Testis (tissue), 3 donors: ENCODE results near the gene B3GNT3. TPM values are rescaled to one million over a fixed set of nuclear protein-coding genes. Genes with fewer than 3 reads are reported as not detected.

Source experiments
- DNase-seq: peaks from one replicate; pipeline ENCODE4 v3.0.0-alpha.2; 2019
- H3K27ac ChIP-seq, 2 donors: fragments of 200-600 bp; sonication (generic); one replicate each; pipeline ENCODE4 v1.5.1; 2019
- H3K27me3 ChIP-seq: fragments of 200-600 bp; sonication (generic); one replicate; pipeline ENCODE4 v1.5.1; 2019
- H3K36me3 ChIP-seq: fragments of 200-600 bp; sonication (generic); one replicate; pipeline ENCODE4 v1.5.1; 2017; ENCODE audit warnings: low read depth; ENCODE audit errors: missing control alignments
- H3K4me1 ChIP-seq: fragments of 200-600 bp; sonication (generic); one replicate; pipeline ENCODE4 v1.5.1; 2019
- H3K4me3 ChIP-seq, 2 donors: fragments of 200-600 bp; sonication (generic); one replicate each; pipeline ENCODE4 v1.5.1; 2017 to 2019
- H3K9me3 ChIP-seq: fragments of 200-600 bp; sonication (generic); one replicate; pipeline ENCODE4 v1.5.1; 2017
- POLR2A ChIP-seq: fragments of 450-650 bp; IDR thresholded peaks from one replicate; pipeline ENCODE4 v1.6.1; 2017; ENCODE audit warnings: antibody characterized with exemption, mild to moderate bottlenecking, moderate library complexity
- WGBS, 2 donors: methylation state at CpG; one replicate each; pipeline ENCODE4 v1.1.5; 2018; 5-methylcytosine and 5-hydroxymethylcytosine counted together
- intact Hi-C: fragments of 100-400 bp; cut with DNase I; formaldehyde crosslinking; loops from one replicate; pipeline ENCODE4 v1.15.1; 2023; ENCODE audit warnings: low total_unique reads
- polyA plus RNA-seq: library from polyadenylated mRNA; stranded (reverse); fragments of 350-450 nt; fragmentation: Illumina TruSeq; extraction: RNeasy Lipid Tissue Mini Kit (QIAGEN cat#74804); gene quantifications from one replicate; pipeline ENCODE4 v1.2.3, GENCODE V29; 2014; ENCODE audit warnings: low read depth, low replicate concordance; ENCODE audit not compliant: insufficient read depth
- total RNA-seq, 2 donors: library from RNA; depleted of rRNA; stranded (reverse); fragments of >200 nt; gene quantifications; one replicate each; pipeline ENCODE4 v1.2.3, GENCODE V29; 2016
- TF ChIP-seq, protein P1 (sequence below), 3 experiments: fragments of 450-650 bp in 2 of 3; fragments of 200-600 bp in 1 of 3; sonication (generic) in 1 of 3; IDR thresholded peaks; one replicate each; pipeline ENCODE4 v1.5.1; 2016 to 2019; ENCODE audit warnings: antibody characterized with exemption in 3 of 3, mild to moderate bottlenecking in 2 of 3, moderate library complexity in 1 of 3

Gene B3GNT3
- total and polyA plus RNA-seq, 3 donors from 2014 or later = 0.19 to 0.71 (median 0.63) TPM

GRCh38 chr19:17826508-17827056 is 31.6 kb downstream of the B3GNT3 start:
- Histone ChIP-seq H3K9me3 (no peaks in the 10 kb centered on the region), H3K27me3 (no peaks in the 10 kb centered on the region), H3K36me3 (no peaks in the 10 kb centered on the region), H3K4me3 (no peak overlapping the region), H3K27ac (no peak overlapping the region), H3K4me1 (peaks cover 18% of the 10 kb centered on the region)
- no peak for DNase-seq
- intact Hi-C loops = no loop called here
- WGBS, 2 donors = 78 to 80% methylated on average over 13 of the region's 13 CpGs
- TF ChIP-seq POLR2A = no peak
- TF ChIP-seq, protein P1, sequence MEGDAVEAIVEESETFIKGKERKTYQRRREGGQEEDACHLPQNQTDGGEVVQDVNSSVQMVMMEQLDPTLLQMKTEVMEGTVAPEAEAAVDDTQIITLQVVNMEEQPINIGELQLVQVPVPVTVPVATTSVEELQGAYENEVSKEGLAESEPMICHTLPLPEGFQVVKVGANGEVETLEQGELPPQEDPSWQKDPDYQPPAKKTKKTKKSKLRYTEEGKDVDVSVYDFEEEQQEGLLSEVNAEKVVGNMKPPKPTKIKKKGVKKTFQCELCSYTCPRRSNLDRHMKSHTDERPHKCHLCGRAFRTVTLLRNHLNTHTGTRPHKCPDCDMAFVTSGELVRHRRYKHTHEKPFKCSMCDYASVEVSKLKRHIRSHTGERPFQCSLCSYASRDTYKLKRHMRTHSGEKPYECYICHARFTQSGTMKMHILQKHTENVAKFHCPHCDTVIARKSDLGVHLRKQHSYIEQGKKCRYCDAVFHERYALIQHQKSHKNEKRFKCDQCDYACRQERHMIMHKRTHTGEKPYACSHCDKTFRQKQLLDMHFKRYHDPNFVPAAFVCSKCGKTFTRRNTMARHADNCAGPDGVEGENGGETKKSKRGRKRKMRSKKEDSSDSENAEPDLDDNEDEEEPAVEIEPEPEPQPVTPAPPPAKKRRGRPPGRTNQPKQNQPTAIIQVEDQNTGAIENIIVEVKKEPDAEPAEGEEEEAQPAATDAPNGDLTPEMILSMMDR (IDR thresholded peaks at IDR 0.05) = no peak

GRCh38 chr19:17829855-17830566 is 35.1 kb downstream of the B3GNT3 start:
- H3K4me1 ChIP-seq = peaks cover 3% of the 10 kb centered on the region
- H3K4me3 ChIP-seq = peak overlapping the region; percentile 26 to 51
- H3K27me3 ChIP-seq = no peaks in the 10 kb centered on the region
- no peaks in the 10 kb centered on the region for H3K9me3 ChIP-seq
- intact Hi-C loops = no loop called here
- no peaks in the 10 kb centered on the region for H3K36me3 ChIP-seq
- peak; percentile 61 for DNase-seq
- 19 to 23% methylated on average over 20 to 27 of the region's 29 CpGs for WGBS, 2 donors
- peak overlapping the region; percentile 34 to 72 for H3K27ac ChIP-seq
- no peak for TF ChIP-seq POLR2A
- TF ChIP-seq, protein P1 (IDR thresholded peaks at IDR 0.05) = no peak

DNA sequence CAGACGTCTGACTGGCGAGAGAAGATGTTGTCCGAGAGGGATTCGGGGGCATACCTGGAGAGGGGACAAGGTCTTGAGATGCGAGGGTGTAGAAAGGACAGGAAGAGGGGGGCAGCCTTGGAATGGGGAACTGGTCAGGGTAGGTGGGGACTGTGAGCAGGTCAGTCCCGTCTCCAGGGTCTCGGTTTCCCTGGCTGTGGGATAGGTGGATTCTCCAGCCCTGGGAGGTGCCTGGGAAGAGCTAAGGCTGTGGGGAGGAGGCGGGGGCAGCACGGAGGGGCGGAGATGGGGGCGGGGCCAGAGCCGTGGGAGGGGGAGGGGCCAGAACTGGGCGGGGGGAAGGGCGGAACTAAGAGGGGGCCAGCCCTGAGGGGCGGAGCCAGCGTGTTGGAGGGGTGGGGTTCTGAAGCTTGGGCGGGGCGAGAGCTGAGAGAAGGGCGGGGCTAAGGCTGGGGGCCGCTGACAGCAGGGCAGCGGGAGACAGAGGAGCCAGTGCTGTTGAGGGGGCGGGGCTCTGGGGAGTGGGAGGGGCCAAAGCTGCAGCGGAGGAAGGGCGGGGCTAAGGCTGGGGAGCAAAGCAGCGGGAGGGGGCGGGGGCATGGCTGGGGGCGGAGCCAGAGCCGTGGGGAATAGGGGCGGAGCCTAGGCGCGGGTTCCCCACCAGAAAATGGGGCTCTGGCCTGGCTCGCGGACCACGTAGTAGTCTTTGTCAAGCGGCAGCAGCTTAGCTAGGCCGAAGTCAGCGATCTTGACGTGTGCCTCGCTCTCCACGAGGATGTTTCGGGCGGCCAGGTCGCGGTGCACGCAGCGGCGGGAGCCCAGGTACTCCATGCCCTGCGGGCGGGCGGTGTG is 35.9 kb downstream of the B3GNT3 start:
- no peak for TF ChIP-seq POLR2A
- TF ChIP-seq, protein P1 (IDR thresholded peaks at IDR 0.05) = no peak
- Histone ChIP-seq H3K4me3 (peak overlapping the region; percentile 26 to 51), H3K4me1 (peaks cover 3% of the 10 kb centered on the region), H3K27me3 (no peaks in the 10 kb centered on the region), H3K27ac (peak overlapping the region; percentile 34 to 72), H3K9me3 (no peaks in the 10 kb centered on the region), H3K36me3 (no peaks in the 10 kb centered on the region)
- WGBS, 2 donors = 31 to 47% methylated on average over 23 to 43 of the region's 50 CpGs
- peak; percentile 86 for DNase-seq
- intact Hi-C loops = no loop called here

DNA sequence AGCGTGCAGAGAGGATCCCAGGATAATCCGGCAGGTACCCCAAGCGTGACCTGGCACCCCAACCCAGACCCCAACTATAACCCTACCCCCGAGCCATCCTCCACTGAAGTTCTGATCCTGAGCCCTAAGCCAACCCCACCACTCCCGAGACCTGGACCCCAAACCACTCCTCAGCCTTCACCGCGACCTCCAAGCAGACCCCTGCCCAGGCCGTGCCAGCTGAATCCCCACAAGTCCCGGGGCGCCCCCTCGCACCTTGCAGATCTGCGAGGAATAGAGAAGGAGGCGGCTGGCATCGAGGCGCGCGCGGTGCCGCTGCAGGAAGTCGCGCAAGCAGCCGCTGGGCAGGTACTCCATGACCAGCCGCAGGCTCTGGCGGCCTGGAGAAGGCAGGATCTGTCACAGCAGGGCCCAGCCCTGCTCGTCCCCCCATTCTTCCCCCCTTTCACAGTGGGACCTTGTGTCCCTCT is 36.5 kb downstream of the B3GNT3 start:
- TF ChIP-seq, protein P1 (IDR thresholded peaks at IDR 0.05) = no peak
- TF ChIP-seq POLR2A = no peak
- no peak for DNase-seq
- Histone ChIP-seq H3K4me3 (peak overlapping the region; percentile 18 to 41), H3K4me1 (peaks cover 3% of the 10 kb centered on the region), H3K27me3 (no peaks in the 10 kb centered on the region), H3K36me3 (no peaks in the 10 kb centered on the region), H3K9me3 (no peaks in the 10 kb centered on the region), H3K27ac (no peak overlapping the region)
- intact Hi-C loops = no loop called here
- WGBS, 2 donors = 60 to 66% methylated on average over 8 to 25 of the region's 25 CpGs
